Measurements from ENCODE around the gene PER3. TPM values are rescaled to one million over a fixed set of nuclear protein-coding genes. Genes with fewer than 3 reads are reported as not detected.

Gene PER3
- total and polyA plus RNA-seq, 2 of the 4 experiments (the other 2 are of a cell fraction): 3.4 to 4.2 TPM

Other genes starting within 250 kb of the PER3 start
- 280 and 354 TPM in 2 replicates for gene VAMP3, start 13.0 kb upstream of the PER3 start, total RNA-seq (2012; rRNA removed)
- 88.0 and 99.1 TPM in 2 replicates for gene VAMP3, start 13.0 kb upstream of the PER3 start, polyA plus RNA-seq (2012; rRNA removed)
- gene UTS2, start 68.8 kb downstream of the PER3 start, total RNA-seq (2012; rRNA removed): not detected in 2 replicates
- gene UTS2, start 68.8 kb downstream of the PER3 start, polyA plus RNA-seq (2012; rRNA removed): not detected in 2 replicates
- gene TNFRSF9, start 156.5 kb downstream of the PER3 start, total RNA-seq (2012; rRNA removed): 0.56 and 0.72 TPM in 2 replicates
- 0.43 and 0.56 TPM in 2 replicates for gene TNFRSF9, start 156.5 kb downstream of the PER3 start, polyA plus RNA-seq (2012; rRNA removed)
- 207 and 384 TPM in 2 replicates for gene PARK7, start 177.4 kb downstream of the PER3 start, total RNA-seq (2012; rRNA removed)
- 348 and 357 TPM in 2 replicates for gene PARK7, start 177.4 kb downstream of the PER3 start, polyA plus RNA-seq (2012; rRNA removed)
- gene ERRFI1, start 242.0 kb downstream of the PER3 start, total RNA-seq (2012; rRNA removed): 101 and 106 TPM in 2 replicates
- 102 and 145 TPM in 2 replicates for gene ERRFI1, start 242.0 kb downstream of the PER3 start, polyA plus RNA-seq (2012; rRNA removed)